Measurements from ENCODE around the gene AFMID. TPM values are rescaled to one million over a fixed set of nuclear protein-coding genes. Genes with fewer than 3 reads are reported as not detected.

Gene AFMID
- total and polyA plus RNA-seq, 2 donors (not counting 3 experiments of a cell fraction or from before 2014, with no cell fraction given): 33.5 to 42.9 TPM

DNA sequence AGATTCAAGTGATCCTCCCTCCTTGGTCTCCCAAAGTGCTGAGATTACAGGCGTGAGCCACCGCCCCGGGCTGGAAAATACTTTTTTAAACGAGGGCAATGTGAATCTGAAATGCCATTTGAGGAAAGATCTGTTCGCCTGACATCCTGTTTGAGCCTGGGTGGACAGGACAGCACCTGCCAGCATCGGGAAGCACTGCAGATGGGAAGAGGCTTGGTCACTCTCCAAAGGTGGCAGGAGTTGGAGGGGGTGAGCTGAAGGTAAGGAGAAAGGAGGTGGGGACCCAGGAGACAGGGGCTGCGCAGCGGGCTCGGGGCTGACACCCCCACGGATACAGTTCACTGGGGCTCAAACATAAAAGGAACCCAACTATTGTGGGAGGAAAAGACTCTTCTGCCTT is 22.9 kb downstream of the AFMID start:
- H3K9ac ChIP-seq (replicated peaks; ENCODE audit: extremely low read depth, insufficient read depth, low read length): no peak overlapping the region
- H3K27me3 ChIP-seq (ENCODE audit: control insufficient read depth in 2 of 2, insufficient read depth in 2 of 2, low read length in 2 of 2): no peaks in the 10 kb centered on the region
- FAIRE-seq (no peak), DNase-seq (ENCODE audit: low read depth, low spot score) (no peak)
- no peaks in the 10 kb centered on the region for H3K9me3 ChIP-seq (replicated peaks; ENCODE audit: control insufficient read depth, insufficient read depth, low read length)
- H3K36me3 ChIP-seq (ENCODE audit: control insufficient read depth in 2 of 2, extremely low read depth in 1 of 2, insufficient read depth in 2 of 2, low read length in 2 of 2): no peaks in the 10 kb centered on the region
- H3K79me2 ChIP-seq (ENCODE audit: control insufficient read depth, insufficient read depth, low read length): peaks cover 10% of the 10 kb centered on the region
- intact Hi-C loops (cut with micrococcal nuclease): no loop called here
- no peaks in the 10 kb centered on the region for H3K9me1 ChIP-seq (replicated peaks; ENCODE audit: control insufficient read depth, extremely low read depth, insufficient read depth, low read length)
- H3K4me2 ChIP-seq (ENCODE audit: insufficient read depth, low read length): no peak overlapping the region
- H3K27ac ChIP-seq (ENCODE audit: insufficient read depth, low read depth, low read length): no peak overlapping the region
- TF ChIP-seq, protein P1, sequence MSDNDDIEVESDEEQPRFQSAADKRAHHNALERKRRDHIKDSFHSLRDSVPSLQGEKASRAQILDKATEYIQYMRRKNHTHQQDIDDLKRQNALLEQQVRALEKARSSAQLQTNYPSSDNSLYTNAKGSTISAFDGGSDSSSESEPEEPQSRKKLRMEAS (IDR thresholded peaks at IDR 0.05; ENCODE audit: insufficient read depth, insufficient read length): no peak
- TF ChIP-seq POLR2A (IDR thresholded peaks at IDR 0.05; ENCODE audit: low read depth, low read length) (no peak), MYC (IDR thresholded peaks at IDR 0.05; ENCODE audit: low read depth, low read length) (no peak), FOS (IDR thresholded peaks at IDR 0.05; ENCODE audit: borderline replicate concordance, insufficient read depth, low read length) (no peak), EZH2 (IDR thresholded peaks at IDR 0.05; ENCODE audit: borderline replicate concordance, low read depth, low read length, severe bottlenecking) (no peak), JUN (IDR thresholded peaks at IDR 0.05; ENCODE audit: borderline replicate concordance, insufficient read depth, insufficient read length, low read depth) (no peak), GATA2 (IDR thresholded peaks at IDR 0.05; ENCODE audit: insufficient read depth, insufficient read length, low read depth, low read length) (no peak), POLR2AphosphoS5 (IDR thresholded peaks at IDR 0.05; ENCODE audit: insufficient read depth, low read depth, low read length) (no peak)
- TF ChIP-seq, protein P2, sequence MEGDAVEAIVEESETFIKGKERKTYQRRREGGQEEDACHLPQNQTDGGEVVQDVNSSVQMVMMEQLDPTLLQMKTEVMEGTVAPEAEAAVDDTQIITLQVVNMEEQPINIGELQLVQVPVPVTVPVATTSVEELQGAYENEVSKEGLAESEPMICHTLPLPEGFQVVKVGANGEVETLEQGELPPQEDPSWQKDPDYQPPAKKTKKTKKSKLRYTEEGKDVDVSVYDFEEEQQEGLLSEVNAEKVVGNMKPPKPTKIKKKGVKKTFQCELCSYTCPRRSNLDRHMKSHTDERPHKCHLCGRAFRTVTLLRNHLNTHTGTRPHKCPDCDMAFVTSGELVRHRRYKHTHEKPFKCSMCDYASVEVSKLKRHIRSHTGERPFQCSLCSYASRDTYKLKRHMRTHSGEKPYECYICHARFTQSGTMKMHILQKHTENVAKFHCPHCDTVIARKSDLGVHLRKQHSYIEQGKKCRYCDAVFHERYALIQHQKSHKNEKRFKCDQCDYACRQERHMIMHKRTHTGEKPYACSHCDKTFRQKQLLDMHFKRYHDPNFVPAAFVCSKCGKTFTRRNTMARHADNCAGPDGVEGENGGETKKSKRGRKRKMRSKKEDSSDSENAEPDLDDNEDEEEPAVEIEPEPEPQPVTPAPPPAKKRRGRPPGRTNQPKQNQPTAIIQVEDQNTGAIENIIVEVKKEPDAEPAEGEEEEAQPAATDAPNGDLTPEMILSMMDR (IDR thresholded peaks at IDR 0.05; ENCODE audit: extremely low read depth in 1 of 2, insufficient read depth in 1 of 2, low read depth in 1 of 2, low read length in 2 of 2): no peak
- peaks cover 5% of the 10 kb centered on the region for H3K4me1 ChIP-seq (ENCODE audit: control insufficient read depth, extremely low read depth, insufficient read depth, low read length)
- no peak overlapping the region for H3K4me3 ChIP-seq (replicated peaks in 1 of 3; ENCODE audit: insufficient read depth in 1 of 3, low read depth in 1 of 3, low read length in 3 of 3)
- CTCF ChIA-PET: no interaction called here
- POLR2A ChIA-PET: no interaction called here
- BruUV-seq (replicated peaks): no TSS peak
- H2AFZ ChIP-seq (ENCODE audit: low read depth, low read length): no peak overlapping the region
- dilution Hi-C loops (cut with MboI; ENCODE audit: extremely low pct_ligation_motif_present, low sequenced_read_pairs): no loop called here
- no peaks in the 10 kb centered on the region for H4K20me1 ChIP-seq (replicated peaks; ENCODE audit: control insufficient read depth, extremely low read depth, insufficient read depth, low read length)
